Cardiac fibroblast (primary cell): ENCODE measurements around the gene SLC30A3.

Experiments used
- DNase-seq, 2 donors: peaks; one replicate each; pipeline versions ENCODE4 v3.0.0 to v3.0.0-alpha.2; 2010; ENCODE audit warnings: low read depth in 2 of 2
- H3K4me3 ChIP-seq, 2 donors: replicated peaks in 1 of 2; 1 replicate in 1 of 2; 2 replicates in 1 of 2; pipeline ENCODE4 v1.5.1; 2011; ENCODE audit warnings: low read depth in 2 of 2, low read length in 2 of 2, mild to moderate bottlenecking in 2 of 2, moderate library complexity in 1 of 2
- CTCF ChIP-seq: IDR thresholded peaks from one replicate; pipeline ENCODE4 v1.5.1; 2011; ENCODE audit warnings: low read depth, mild to moderate bottlenecking, low read length, inconsistent platforms

The SLC30A3 gene

GRCh38 chr2:27285481-27285880 lies 22.6 kb upstream of the SLC30A3 start:
- H3K4me3 ChIP-seq, result no peak overlapping the region
- no peak for DNase-seq
- TF ChIP-seq CTCF, result no peak

DNA sequence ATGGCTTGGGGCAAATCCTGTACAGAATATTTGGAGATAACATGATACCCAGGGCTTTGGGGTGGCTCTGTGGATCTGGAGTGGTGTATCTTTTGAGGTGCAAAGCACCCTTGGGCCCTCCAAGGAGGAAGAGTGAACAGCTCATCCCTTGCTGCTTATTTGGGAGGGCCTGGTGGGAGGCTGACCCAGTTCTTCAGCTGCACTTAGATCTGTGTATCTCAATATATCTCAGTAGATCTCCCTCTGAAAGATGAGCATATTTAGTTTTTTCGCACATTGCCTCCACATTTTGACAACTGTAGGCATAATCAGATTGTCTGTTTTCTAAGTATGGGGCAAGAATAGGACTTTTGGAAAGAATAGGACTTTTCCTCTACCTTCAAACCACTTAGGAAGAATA lies 22.1 kb upstream of the SLC30A3 start:
- DNase-seq, result no peak
- H3K4me3 ChIP-seq, result no peak overlapping the region
- no peak for TF ChIP-seq CTCF

DNA sequence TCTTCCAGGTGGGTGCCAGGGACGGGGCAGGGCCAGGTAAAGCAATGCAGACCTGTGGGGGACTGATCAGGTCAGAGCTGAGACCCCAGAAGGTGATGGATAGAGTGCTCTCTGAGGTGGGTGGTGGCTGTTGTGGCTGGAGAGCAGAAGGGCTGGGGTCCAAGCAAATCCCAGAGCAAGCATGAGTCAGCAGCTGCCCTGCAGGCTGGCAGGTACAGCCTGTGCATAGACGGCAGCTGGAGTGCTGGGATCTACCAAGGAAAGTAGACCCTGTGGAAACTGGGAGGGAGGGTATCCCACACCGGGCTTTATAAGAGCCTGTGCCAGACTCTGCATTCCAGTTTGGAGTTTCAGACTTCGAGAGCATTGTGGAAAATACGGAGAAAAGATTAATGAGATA lies 20.0 kb upstream of the SLC30A3 start:
- no peak overlapping the region for H3K4me3 ChIP-seq
- TF ChIP-seq CTCF, result no peak
- no peak for DNase-seq

DNA sequence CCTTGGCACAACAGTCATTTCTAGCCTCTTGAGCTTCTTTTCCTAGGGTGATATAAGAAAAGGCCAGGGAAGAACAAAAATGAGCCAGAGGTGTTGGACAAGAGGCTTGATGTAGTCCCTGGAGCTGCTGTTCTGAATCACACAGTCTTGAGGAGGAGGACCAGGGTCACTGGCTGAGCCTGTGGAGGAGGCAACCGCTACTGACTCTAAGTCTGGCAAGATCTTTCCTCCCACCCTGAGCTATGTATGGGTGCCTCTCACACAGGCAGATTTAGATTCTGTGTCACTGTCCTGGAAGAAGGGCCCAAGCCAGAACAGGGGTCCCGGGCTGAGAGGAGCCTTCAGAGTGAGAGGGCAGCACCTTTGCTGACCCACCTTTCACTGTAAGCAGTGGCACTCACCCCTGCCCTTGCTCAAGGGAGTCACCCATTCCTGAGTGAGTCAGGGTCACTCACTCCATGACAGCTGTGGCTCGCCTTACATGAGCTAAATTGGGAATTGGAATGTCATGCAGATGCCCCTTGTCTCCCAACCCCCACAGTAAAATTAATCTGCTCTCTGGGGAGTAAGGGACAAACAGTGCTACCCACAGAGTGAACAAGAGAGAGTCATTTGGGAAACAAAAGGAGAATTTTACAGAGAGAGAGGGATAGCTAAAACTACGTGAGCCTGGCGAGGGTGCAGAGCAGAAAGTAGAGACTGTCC lies 19.2 kb upstream of the SLC30A3 start, which contains the start of gene TRIM54:
TRIM54 (plus strand) TSS at position 575 of the 705 bp plus-strand sequence. CDS start 303 bp downstream, outside the sequence.
- TF ChIP-seq CTCF, result no peak
- no peak within 1 kb of the TSS for H3K4me3 ChIP-seq
- peak in 1 of 2 donors; percentile 31 for DNase-seq

- DNase-seq, result no peak
- H3K4me3 ChIP-seq, result no peak overlapping the region
- TF ChIP-seq CTCF, result no peak
Measured at GRCh38 chr2:27281442-27281841, 18.6 kb upstream of the SLC30A3 start.

DNA sequence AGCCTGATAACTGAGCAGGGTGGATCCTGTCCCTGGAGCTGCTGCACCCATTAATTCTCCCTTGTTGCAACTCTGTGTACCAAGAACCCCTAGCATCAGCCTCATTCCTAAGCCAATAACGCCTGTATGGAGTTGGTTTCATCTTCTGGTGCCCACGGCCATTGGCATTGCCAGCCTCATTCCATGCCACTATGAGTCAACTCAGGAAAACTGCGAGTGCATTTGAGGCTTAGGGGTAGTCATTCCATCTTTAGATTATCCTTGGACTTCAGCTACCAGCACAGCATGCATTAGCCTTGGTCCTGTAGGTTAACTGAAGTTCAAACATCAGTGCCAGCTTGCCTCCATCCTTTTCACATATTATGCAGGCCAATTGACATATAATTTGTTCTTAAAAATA lies 18.0 kb upstream of the SLC30A3 start:
- no peak overlapping the region for H3K4me3 ChIP-seq
- no peak for TF ChIP-seq CTCF
- no peak for DNase-seq

DNA sequence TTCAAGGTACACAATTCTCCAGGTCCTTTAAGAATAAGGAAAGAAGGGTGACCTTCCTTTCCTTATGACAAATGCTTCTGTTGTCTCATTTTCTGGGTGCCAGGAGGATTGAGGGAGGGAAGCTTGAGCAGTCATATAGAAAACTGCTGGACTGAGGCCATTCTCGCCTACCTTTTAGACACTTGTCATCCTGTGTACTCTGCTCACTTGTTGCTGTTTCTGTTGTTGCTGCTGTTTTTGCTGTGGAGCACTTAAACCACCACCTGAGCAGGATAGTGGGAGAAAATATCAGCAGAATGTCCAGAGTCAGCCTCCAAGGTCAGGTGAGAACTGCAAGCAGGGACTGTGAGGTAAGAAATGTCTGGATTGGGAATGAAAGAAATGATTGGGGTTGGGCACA lies 15.2 kb upstream of the SLC30A3 start:
- H3K4me3 ChIP-seq, result no peak overlapping the region
- TF ChIP-seq CTCF, result no peak
- DNase-seq, result no peak
